Activated CD4-positive, alpha-beta T cell treated with anti-CD3 and anti-CD28 coated beads for 24 hours (primary cell): Measurements from ENCODE around the gene PRSS8.
A peak's percentile ranks its signal among the peaks of the same experiment; 100 is the strongest.
"Not testable (repeated sequence)": the region's sequence is repeated elsewhere in the genome, so short reads cannot be mapped to it uniquely, and the experiment has no call there.

Source experiments
- DNase-seq, 2 donors: peaks; one replicate each; pipeline ENCODE4 v3.0.0-alpha.2; 2020; ENCODE audit warnings: low read depth in 2 of 2

PRSS8 gene

DNA sequence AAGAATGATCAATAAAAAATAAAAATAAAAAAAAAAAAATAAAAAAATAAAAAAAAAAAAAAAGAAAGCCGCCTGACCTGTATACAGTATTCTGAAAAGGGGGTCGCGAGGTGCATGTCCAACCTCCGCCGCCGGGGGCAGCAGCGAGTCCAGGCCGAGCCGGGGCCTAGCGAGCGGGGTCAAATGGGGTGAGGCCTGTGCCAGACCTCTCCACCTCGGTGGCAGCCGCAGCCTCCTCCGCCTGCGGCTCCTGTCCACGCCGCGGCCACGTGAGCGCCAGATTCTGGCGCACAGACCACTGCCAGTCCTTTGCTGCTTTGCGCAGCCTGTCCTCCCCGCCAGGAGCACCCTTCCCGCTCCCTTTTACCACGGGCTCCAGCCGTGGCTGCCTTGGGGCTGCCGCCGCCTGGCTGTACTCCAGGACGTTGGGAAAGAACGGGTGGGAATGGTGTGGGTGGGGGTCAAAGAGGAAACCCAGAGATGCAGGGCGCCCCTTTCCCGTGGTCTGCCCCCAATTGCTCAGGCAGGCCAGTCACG lies 29.8 kb downstream of the PRSS8 start:
- peak; percentile 72 to 81 for DNase-seq

DNA sequence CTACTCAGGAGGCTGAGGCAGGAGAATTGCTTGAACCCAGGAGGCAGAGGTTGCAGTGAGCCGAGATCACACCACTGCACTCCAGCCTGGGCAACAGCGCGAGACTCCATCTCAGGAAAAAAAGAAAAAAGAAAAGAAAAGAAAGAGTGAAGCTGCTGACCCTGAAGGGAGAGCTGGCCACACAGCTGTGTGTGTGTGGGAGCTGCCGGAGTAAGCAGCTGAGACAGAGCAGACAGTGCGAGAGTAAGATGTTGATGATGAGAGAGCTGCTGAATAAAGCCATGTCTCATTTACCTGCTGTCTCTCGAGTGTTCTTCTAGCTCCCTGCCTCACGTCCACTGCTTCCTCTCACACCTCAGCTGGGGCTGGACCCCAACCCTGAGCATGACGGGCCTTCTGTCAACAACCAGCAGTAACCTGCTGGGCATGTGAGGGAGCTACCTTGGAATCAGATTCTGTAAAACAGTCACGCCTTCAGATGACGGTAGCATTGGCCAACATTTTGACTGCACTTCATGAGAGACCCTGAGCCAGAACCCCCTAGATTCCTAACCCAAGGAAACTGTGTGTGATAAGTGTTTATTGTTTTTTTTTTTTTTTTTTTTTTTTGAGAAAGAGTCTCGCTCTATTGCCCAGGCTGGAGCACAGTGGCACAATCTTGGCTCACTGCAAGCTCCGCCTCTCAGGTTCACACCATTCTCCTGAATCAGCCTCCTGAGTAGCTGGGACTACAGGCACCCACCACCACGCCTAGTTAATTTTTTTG lies 34.5 kb downstream of the PRSS8 start:
- DNase-seq: not testable (repeated sequence)

DNA sequence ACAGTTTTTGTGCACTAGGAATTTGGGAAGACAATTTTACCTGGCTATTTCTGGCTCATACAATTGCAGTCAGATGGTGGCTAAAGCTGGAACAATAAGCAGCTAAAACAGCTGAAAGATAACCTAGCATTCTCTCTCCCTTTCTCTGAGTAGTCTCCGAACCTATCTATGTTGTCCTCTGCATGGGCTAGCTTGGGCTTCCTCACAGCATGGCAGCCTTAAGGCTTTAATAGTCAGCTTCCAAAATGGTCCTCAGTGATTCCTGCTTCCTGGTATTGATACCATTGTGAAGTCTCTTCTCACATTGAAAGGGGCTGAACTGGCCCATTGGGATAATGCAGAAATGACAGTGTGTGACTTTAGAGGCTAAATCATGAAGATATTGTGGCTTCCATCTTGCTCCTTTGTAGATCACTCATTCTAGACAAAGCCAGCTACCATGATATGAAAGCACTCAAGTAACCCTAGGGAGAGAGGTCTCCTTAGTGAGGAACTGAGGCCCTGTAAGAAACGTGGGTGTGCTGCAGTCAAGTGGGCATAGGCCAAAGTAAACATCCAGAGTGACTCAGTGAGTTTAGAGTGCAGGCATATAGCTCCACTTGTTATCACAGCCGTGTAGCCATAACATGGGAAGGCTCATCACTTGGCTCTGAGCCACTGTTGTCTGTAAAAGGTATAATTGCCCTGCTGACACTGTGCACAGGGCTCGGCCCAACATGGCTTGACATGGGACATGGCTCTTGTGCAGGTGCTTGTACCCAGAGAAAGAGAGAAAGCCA lies 35.5 kb downstream of the PRSS8 start:
- DNase-seq: no peak

DNA sequence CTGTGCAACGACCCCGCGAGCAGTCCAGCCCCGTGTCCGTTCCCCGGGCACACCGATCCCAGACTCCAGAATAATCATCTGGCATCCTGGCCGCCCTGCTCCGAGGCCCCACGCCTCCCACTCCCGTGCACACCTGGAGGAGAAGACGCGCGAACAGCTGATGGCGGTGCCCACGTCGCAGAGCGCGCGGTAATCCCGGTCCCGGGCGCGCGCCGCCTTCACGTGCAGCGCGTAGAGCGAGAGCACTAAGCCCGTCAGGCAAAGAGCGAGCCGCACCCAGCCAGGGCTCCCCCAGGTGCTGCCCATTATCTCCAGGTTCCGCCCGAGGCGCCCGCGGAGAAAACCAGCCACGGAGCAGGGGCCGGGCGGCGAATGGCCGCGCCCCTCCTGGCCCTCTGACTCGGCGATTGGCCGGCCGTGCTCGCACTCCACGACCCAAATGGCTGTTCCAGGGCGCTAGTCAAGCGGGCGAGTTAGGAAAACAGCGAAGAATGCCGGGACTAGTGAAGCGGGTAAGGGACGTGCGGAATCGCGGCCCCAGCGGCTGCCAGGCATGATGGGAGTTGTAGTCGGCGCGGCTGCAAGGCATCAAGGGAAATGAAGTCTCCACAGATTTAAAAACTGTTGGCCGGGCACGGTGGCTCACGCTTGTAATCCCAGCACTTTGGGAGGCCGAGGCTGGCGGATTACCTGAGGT lies 41.0 kb downstream of the PRSS8 start, which contains the start of gene VKORC1:
Gene VKORC1 (minus strand): TSS at position 374 of the 697 bp plus-strand sequence. CDS start 68 bp downstream, at position 306.
- peak; percentile 81 to 85 for DNase-seq

DNA sequence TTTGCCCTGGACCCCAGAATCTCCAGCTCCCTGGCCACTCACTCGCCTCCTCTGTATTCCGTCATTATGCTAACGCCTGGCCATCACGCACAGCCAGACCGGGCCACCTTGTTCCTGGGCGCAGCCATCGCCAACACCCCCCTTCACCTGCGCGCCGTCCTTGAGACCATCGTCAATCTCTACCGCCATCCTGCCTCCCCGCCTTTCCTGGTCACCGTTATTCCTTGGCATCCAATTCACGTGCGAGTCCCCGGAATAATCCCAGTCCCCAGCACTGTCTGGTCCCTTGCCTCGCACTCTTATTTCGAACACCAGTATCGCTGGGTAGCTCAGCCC lies 41.5 kb downstream of the PRSS8 start:
- no peak for DNase-seq

DNA sequence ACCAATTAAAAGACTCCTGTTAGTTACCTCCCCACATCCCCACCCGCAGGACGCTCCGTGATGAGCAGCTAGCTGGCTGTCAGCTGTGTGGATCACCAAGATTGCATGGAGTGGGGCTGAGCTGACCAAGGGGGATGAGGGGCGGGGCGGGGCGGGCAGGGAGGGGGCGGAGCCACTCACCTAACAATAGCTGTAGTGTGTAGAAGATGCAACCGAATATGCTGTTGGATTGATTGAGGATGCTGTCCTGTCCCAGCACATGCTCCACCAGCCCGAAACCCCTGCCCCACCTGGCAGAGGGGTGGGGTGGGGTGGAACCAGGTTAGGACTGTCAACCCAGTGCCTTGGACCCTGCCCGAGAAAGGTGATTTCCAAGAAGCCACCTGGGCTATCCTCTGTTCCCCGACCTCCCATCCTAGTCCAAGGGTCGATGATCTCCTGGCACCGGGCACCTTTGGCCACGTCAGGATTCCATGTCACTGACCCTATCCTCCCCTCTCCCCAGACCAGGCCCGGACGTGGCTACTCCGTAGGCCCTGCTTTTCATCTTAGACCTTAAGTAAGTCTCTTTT lies 42.3 kb downstream of the PRSS8 start:
- DNase-seq: no peak

DNA sequence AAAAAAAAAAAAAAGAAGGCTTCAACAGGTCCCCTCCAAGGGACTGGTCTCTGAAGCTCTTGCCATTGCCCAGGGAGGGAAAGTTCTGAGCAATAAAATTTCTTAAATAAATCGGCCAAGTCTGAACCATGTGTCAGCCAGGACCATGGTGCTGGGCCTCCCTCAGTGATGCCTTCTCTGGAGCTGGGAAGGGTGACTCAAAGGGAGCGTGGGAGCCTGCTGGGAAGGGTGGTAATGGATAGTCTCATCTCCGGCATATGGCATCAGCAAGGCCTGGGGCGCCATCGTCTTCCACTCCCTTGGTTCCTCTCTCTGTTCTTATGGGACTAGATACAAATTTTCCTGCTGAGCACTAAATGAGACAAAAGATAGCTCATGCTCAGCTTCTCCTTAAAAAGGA lies 43.2 kb downstream of the PRSS8 start:
- no peak for DNase-seq

DNA sequence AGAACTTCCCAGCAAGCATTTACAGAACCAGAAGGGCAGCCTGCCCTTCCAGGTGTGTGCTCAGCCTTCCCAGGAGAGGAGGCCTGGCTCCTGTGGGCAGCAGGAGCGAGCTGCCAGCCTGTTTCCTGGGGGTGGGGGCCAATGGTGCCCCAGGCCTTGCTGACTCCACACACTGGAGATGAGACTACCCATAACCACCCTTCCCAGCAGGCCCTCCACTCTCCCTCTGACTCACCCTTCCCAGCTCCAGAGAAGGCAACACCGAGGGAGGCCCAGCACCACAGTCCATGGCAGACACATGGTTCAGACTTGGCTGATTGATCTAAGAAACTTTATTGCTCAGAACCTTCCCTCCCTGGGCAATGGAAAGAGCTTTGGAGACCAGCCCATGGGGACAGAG lies 45.0 kb downstream of the PRSS8 start:
- DNase-seq: no peak

DNA sequence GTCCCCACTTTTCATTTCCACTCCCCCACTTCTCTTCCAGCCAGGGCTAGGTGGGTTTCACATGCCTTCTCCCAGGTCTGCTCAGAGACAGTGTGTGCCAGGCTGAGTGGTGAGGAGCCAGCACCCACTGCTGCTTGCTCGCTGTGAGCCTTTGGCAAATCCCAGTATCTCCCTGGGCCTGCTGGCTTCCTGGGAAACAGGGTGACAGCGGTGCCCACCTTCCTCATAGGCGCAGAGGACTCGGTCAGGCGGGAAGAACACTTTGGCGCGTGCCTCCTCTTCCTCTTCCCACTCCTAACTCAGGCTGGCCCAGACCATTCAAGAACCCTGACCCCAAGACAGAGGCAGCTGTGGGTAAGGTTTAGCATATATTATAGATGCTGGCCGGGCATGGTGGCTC lies 46.3 kb downstream of the PRSS8 start:
- no peak for DNase-seq

DNA sequence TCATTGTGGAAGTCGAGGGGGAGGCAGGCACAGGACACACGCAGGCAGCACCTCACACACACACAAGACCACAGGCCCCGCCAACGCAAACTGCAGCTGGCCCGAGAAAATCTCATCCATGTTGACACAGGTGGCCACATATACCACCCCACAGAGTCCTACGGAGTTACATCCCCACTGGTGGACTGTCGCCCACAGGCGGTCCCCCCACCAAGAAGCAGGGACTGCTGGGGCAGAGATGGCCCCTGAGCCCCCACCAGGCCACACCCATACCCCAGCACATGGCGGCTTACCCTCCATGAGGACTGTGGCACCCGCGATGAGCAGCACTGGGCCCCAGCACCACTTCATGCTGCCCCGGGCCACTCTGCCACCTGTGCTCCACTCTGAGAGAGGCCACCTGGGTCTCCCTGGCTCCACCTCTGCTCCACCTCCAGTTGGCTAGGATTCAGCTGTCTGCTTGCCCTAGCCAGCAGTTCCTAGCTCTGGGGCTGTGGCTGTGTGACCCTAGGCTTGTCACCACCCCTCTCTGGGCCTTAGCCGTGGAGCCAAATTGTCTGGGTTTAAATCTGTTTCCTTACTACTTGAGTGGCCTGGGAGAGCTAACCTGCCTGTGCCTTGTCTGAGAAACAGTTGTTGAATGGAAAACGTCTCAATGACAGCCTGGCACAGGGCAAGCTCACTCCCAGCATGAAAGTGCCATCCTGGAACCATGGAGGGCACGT lies 46.9 kb downstream of the PRSS8 start, which contains the start of gene PRSS53:
Gene PRSS53 (minus strand): TSS at position 485 of the 725 bp plus-strand sequence. CDS start 134 bp downstream, at position 351.
- no peak for DNase-seq

DNA sequence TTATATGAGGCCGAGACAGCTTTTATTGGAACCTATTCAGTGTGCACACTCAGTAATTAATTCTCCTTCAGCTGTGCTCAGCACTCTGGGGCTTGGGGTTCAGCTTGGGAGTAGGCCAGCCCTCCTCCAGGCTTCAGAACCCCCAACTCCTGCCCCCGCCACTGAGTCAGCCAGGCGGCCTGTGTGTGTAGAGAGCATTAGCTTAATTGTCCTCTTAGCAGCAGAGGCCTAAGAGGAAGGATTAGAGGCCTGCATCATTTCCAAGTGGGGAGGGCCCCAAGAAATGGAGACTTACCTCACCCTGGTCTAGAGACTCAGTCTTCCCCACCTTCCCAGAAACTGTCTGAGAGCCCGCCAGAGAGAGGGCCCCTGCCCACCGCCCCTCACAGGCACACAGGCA lies 47.6 kb downstream of the PRSS8 start:
- DNase-seq: no peak

DNA sequence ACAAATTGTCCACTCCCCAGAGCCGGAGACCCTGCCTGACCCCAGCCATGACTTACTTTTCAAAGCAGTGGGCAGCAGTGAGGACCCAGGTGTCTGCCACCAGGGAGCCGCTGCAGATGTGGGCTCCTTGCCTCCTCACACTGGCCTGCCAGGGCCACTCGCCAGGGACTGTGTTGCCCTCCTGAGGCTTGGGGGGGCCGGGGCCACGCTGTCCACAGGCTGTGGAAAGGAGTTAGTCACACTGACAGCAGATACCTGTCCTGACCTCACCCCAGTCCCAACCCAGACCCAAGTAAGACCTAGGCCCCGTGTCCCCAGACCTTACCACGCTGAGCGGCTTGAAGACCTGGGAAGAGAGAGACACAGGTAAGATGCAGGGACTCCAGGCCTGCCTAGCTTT lies 48.0 kb downstream of the PRSS8 start:
- DNase-seq: no peak

DNA sequence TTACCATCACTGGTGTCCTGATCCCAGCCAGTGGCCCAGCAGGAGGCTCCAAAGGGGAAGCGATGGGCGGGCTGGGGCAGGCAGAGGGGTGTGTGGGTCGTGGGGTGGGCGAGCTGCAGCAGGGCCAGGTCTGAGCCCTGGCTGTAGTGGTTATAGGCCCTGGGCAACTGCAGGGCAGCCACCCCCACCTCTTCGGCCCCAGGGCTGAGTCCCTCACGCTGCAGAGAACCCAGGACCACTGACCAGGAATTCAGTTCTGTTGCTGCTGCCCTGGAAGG lies 49.0 kb downstream of the PRSS8 start:
- DNase-seq: no peak

DNA sequence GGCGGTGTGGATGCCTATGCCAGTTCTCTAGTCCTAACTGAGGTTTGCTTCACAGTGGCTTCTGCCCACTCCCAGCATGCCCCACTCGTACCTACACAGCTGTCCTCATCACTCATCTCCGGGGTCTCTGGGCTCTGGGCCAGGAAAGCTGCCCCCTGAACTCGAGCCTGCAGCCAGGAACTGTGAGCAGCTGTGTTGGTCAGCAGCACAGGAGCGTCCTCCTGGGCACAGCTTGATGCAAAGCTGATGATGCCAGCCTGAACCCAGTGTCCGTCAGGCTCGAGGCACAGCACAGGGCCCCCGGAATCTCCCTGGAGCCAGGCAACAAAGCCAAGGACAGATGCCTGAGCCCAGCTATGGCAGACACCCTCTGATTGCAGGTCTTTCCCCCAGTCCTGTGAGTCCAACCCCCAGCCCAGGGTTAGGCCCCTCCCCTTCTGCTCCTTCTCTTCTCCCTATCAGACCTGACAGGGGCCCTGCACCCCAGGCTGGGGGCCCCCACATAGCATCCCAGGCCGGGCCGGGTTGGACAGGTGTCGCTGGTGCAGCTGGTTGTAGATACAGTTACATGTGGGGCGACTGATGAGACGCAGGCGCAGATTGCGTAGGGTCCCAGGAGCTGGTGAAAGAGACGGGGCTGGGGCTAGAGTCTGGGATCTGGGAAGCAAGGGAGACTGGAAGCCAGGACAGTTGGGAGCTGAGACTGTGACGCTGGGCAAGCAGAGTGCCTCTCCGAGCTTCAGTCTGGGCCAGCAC lies 49.5 kb downstream of the PRSS8 start:
- no peak for DNase-seq

DNA sequence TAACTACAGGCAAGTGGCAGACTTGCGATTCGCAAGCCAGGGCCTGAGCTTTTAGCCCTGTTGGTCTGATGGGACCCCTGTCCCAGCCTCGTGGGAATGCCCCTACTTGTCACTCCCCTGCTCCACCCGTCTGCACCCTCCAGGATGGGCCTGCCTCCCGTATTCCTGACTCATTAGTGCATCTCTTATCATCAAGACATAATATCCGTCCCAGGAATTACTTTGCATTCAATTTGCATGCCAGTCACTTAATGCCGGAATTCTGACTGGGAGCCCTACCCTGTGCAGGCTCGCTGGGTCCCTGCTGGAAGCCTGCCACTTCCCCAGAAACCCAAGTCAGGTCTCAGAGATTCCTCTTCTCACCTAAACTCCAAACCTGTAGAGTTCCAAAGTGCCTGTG lies 50.1 kb downstream of the PRSS8 start:
- DNase-seq: no peak

DNA sequence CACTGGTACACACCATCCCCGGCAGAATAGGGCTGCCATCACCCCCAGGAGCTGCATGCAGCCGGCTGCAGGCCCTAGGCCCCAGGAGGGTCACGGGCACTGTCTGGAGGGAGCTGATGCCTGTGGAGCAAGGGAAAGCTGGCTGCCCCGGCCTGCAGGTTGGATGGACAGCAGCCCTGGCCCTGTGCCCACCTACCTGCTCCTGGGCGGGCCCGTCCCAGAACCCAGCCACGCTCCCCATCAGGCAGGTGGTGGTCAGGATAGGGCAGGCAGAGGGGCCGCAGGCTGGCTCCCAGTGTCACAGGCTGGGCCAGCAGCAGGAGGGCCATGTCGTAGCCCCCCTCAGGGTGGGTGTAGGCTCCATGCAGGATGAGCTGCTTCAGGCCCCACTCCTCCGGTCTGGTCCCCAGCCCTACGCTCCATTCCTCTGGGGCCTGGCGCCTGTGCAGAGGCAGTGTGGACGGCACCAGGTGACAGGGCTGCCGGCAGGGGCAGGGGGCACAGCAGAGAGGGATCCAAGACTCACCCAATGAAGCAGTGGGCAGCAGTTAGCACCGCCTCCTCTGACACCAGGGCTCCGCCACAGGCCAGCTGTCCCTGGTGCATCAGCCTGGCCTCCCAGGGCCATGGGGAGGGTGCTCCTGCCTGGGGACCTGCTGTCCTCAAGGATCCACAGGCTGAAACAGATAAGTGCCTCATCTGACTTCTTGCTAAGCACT lies 50.8 kb downstream of the PRSS8 start:
- no peak for DNase-seq

DNA sequence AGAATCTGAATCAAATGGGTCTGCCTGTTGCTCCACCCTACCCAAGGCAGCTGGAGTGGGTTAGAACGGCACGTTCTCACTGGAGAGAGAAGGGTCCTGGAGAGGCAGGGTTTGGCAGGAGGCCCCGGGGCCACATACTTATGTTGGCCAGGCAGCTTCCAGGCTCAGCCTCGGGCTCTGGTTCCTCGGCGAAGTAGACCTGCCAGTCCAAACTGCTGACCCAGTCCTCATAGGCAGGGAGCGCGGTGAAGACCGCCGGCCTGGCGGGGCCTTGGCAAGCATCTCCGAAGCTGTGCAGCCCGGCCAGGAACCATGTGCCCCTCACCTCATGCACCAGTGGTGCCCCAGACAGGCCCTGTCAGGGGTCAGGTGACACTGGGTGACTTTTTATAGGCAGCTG lies 51.5 kb downstream of the PRSS8 start:
- no peak for DNase-seq

DNA sequence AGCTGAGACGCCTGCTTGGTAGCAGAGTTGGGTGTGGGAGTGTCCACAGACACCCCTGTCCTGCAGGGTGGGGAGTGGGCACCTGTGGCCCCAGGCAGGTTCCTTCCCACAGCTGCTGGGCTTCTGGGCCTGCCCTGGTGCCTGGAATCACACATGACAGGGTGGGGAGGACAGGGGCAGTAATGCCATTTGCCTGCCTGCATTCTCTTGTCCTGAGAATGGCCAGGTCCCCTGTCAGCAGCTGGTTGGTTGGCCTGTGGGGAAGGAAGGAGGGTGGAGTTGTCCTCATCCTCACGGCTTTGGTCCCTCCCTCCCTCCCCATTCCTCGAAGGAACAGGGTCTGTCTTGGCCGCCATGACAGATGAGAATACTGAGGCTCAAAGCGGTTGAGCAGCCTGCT lies 52.0 kb downstream of the PRSS8 start:
- no peak for DNase-seq

DNA sequence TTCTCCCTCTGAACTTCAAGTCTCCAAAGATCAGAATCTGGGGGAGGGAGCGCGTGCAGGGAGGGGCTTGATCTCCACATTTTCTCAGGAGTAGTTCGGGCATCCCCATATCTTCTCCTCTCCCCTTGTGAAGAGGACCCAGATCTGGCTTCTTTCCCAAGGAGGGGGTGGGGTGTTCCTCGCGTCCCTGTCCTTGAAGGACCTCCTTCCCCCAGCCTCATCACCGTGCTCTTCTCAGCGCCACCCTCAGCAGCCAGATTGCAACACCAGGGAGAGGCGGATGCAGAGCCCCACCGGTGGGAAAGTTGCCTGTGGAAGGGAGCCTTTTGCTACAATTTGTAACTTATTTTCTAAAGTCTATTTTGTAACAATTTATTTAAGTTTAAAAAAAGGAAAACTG lies 52.4 kb downstream of the PRSS8 start:
- DNase-seq: no peak

DNA sequence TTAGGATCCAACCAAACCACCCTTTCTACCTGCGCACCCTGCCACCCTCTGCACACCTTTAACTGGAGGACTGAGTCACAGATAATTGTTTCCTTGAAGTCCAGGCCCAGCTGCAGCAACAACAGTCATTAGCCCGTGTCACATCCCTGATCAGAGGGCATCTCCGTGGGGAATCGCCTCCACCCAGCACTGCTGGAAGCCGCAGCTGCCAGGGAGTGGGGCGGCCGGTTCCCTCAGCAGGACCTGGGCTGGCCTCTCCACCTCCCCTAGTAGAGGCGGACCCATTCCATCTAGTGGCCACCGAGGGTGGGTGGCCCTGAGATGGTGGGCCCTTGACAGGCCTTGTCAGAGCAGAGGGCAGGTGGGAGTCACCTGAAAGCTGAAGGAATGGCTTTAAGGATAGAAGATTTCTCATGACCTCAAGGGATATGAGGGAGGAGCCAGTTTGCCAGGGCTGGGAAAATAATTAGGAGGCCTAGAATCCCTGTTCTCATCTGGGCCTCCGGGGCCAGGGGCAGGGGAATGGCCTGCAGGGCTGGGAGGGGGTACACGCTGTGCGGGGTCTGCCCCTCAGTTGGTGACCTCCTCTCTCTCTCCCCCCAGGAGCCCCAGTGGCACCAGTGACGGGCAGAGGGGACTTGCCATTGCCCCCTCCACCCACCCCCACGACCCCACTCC lies 53.0 kb downstream of the PRSS8 start:
- DNase-seq: no peak
